A549 (cell line): ENCODE data around the gene FGGY. TPM values are rescaled to one million over a fixed set of nuclear protein-coding genes. Genes with fewer than 3 reads are reported as not detected.

Experiments
- ATAC-seq, 2 experiments: fragments of 200-7000 bp in 1 of 2; fragments of >200 bp in 1 of 2; cut with Nextera tagmentation in 1 of 2; cut with Tn5 transposase in 1 of 2; 3 replicates each; pipeline versions ENCODE4 v1.8.0 to v1.9.1; 2018 to 2020; ENCODE audit warnings: mild to moderate bottlenecking in 1 of 2, moderate library complexity in 1 of 2
- CTCF ChIA-PET: fragments of 300-600 bp; sonication (Branson Sonifier 250); formaldehyde crosslinking; extraction: SDS; loops from one replicate; lab custom pipeline; 2021; ENCODE audit warnings: antibody characterized with exemption, inconsistent platforms; lab: Yijun Ruan, JAX
- POLR2A ChIA-PET: fragments of 350-600 bp; formaldehyde crosslinking; extraction: SDS; loops from one replicate; lab custom pipeline; 2021; ENCODE audit warnings: antibody characterized with exemption, inconsistent platforms; lab: Yijun Ruan, JAX
- DNase-seq, 2 experiments: peaks; one replicate each; pipeline versions ENCODE4 v3.0.0 to v3.0.0-alpha.2; 2011 to 2016; ENCODE audit warnings: low read depth in 1 of 2, low spot score in 1 of 2
- FAIRE-seq: peaks from 2 replicates; lab custom pipeline; 2011; peaks lifted over from hg19 to GRCh38; lab: Jason Lieb, UNC
- H3K27ac ChIP-seq, 2 experiments: fragments of >200 bp; sonication (Bioruptor Twin); formaldehyde crosslinking; 3 replicates each; pipeline ENCODE4 v1.5.1; 2016 to 2017
- H3K4me1 ChIP-seq: fragments of >200 bp; sonication (Bioruptor Twin); formaldehyde crosslinking; 3 replicates; pipeline ENCODE4 v1.6.1; 2016
- H3K4me2 ChIP-seq: fragments of >200 bp; sonication (Bioruptor Twin); formaldehyde crosslinking; 3 replicates; pipeline ENCODE4 v1.6.1; 2016
- H3K4me3 ChIP-seq: fragments of >200 bp; sonication (Bioruptor Twin); formaldehyde crosslinking; 3 replicates; pipeline ENCODE4 v1.5.1; 2016
- H3K9me3 ChIP-seq: fragments of >200 bp; sonication (Bioruptor Twin); formaldehyde crosslinking; 3 replicates; pipeline ENCODE4 v1.6.1; 2016
- CBX2 ChIP-seq: fragments of 200-600 bp; sonication (generic); IDR thresholded peaks from 2 replicates; pipeline ENCODE4 v1.6.1; 2016; ENCODE audit warnings: low read depth, mild to moderate bottlenecking, borderline replicate concordance
- CHD4 ChIP-seq: fragments of 200-600 bp; sonication (generic); IDR thresholded peaks from 2 replicates; pipeline ENCODE4 v1.6.1; 2016; ENCODE audit warnings: antibody characterized with exemption, mild to moderate bottlenecking, borderline replicate concordance
- CTCF ChIP-seq: fragments of >200 bp; sonication (Bioruptor Twin); formaldehyde crosslinking; IDR thresholded peaks from 3 replicates; pipeline ENCODE4 v1.5.1; 2016
- ELK1 ChIP-seq: fragments of 150-350 bp; IDR thresholded peaks from 2 replicates; pipeline ENCODE4 v1.6.1; 2014; ENCODE audit warnings: low read depth, mild to moderate bottlenecking, low read length
- HEYL ChIP-seq: fragments of 250-450 bp; sonication (Bioruptor Pico); IDR thresholded peaks from 2 replicates; pipeline ENCODE4 v1.8.0; 2021; ENCODE audit warnings: mild to moderate bottlenecking, moderate library complexity
- HOXB5 ChIP-seq: fragments of 250-450 bp; sonication (Bioruptor Pico); IDR thresholded peaks from 2 replicates; pipeline ENCODE4 v1.5.0; 2020; ENCODE audit warnings: mild to moderate bottlenecking, moderate library complexity
- JUNB ChIP-seq: fragments of >200 bp; sonication (Bioruptor Twin); formaldehyde crosslinking; IDR thresholded peaks from 2 replicates; pipeline ENCODE4 v1.6.1; 2016
- MAZ ChIP-seq: fragments of 150-350 bp; IDR thresholded peaks from 2 replicates; pipeline ENCODE4 v1.6.1; 2014; ENCODE audit warnings: antibody characterized with exemption, low read depth, low read length, borderline replicate concordance
- MYC ChIP-seq: IDR thresholded peaks from 2 replicates; pipeline ENCODE4 v1.6.1; 2012; ENCODE audit warnings: mild to moderate bottlenecking, inconsistent platforms, low read length, improper control_type of control experiment, borderline replicate concordance
- NFE2L2 ChIP-seq: fragments of 150-350 bp; conservative IDR thresholded peaks from 2 replicates; pipeline ENCODE4 v1.6.1; 2014; ENCODE audit warnings: low read length
- RAD21 ChIP-seq, 2 experiments: fragments of >200 bp in 1 of 2; sonication (Bioruptor Twin) in 1 of 2; formaldehyde crosslinking in 1 of 2; IDR thresholded peaks in 1 of 2; conservative IDR thresholded peaks in 1 of 2; 2 replicates in 1 of 2; 3 replicates in 1 of 2; pipeline ENCODE4 v1.6.1; 2012 to 2018; ENCODE audit warnings: inconsistent platforms in 1 of 2
- RARB ChIP-seq: fragments of 250-450 bp; sonication (Bioruptor Pico); IDR thresholded peaks from 2 replicates; pipeline ENCODE4 v1.8.0; 2021; ENCODE audit warnings: mild to moderate bottlenecking, moderate library complexity
- SMC3 ChIP-seq: fragments of >200 bp; sonication (Bioruptor Twin); formaldehyde crosslinking; IDR thresholded peaks from 3 replicates; pipeline ENCODE4 v1.6.1; 2018; ENCODE audit warnings: inconsistent platforms
- SREBF2 ChIP-seq: fragments of 450-650 bp; IDR thresholded peaks from 2 replicates; pipeline ENCODE4 v1.6.1; 2014; ENCODE audit warnings: mild to moderate bottlenecking, moderate library complexity
- ZFP36 ChIP-seq: fragments of 450-650 bp; IDR thresholded peaks from 2 replicates; pipeline ENCODE4 v1.6.1; 2014; ENCODE audit warnings: borderline replicate concordance; ENCODE audit not compliant: partially characterized antibody
- WGBS: methylation state at CpG from one replicate; pipeline ENCODE4 v1.1.6; 2017; ENCODE audit errors: missing lambda C conversion rate; 5-methylcytosine and 5-hydroxymethylcytosine counted together
- polyA plus RNA-seq, 4 experiments: library from polyadenylated mRNA; depleted of rRNA in 3 of 4; stranded (reverse); fragments of >200 nt; fragmentation: RNase III in 1 of 4; extraction: RNeasy Plus Mini Kit Qiagen cat#74134 plus additional on column Dnase treatment in 1 of 4; gene quantifications; 2 replicates in 3 of 4; 3 replicates in 1 of 4; pipeline ENCODE4 v1.2.3, GENCODE V29; 2011 to 2017
- TF ChIP-seq, protein P1 (sequence below): fragments of 250-450 bp; sonication (Bioruptor Pico); IDR thresholded peaks from 2 replicates; pipeline ENCODE4 v1.5.0; 2020; ENCODE audit warnings: low read depth, mild to moderate bottlenecking, moderate library complexity
- TF ChIP-seq, protein P2 (sequence below): fragments of >200 bp; sonication (Bioruptor Twin); formaldehyde crosslinking; IDR thresholded peaks from 3 replicates; pipeline ENCODE4 v1.6.1; 2016

FGGY gene
- polyA plus RNA-seq, 2 of the 4 experiments (the other 2 are of a cell fraction), result 2.9 to 4.8 TPM

DNA sequence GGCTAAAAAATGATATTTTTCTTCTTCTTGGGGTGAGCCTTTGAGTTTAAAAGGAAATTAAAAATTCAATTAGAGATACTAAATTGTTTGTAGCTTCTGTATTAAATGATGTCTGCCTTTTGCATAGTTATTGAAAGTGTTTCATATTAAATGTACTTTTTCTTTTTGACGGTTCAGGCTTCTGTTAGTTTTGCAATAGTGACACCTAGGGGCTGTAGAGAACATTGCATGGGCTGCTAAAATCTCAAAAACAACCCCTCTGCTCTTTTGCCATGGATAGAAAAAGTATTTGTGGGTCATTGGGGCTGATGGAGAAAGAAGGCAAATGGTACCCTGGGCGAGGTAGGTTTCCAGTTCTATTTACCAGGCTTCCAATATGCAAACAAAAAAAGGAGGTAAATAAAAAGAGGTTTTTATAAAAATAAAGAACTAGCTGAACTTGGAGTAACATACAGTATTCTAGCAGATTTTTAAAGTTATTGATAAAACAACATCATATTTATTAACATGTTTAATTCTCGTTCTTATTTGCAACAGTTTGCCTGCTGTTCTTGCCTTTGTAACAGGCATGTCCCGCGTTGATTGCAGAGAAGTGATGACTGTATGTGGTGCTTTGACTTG is 402.4 kb downstream of the FGGY start:
- 35% methylated on average over 5 of the region's 5 CpGs for WGBS
- ChIA-PET POLR2A (interaction anchor here (1.5 kb wide), 1 partner anchor 915 kb away, joined by 4 read pairs; the partner anchor contains the start of gene JUN), CTCF (interaction anchor here (0.6 to 4.3 kb wide), 38 partner anchors 9 to 1018 kb away, joined by 3 to 43 read pairs (median 4); no protein-coding TSS in a partner anchor)
- Histone ChIP-seq H3K4me3 (no peak overlapping the region), H3K27ac (no peak overlapping the region), H3K4me1 (peaks cover 6% of the 10 kb centered on the region; the same call in 1 of the 3 replicates), H3K4me2 (no peak overlapping the region), H3K9me3 (no peaks in the 10 kb centered on the region)
- no peak for ATAC-seq
- TF ChIP-seq SREBF2, result no peak
- peak; percentile 81 for TF ChIP-seq CTCF
- TF ChIP-seq SMC3, result peak; percentile 83
- peak; percentile 87 to 89 for TF ChIP-seq RAD21 (conservative IDR thresholded peaks at IDR 0.05 in 1 of 2, IDR thresholded peaks at IDR 0.05 in 1 of 2)
- FAIRE-seq, result no peak
- peak; percentile 18 to 30 for DNase-seq

GRCh38 chr1:59701376-59701775 is 404.5 kb downstream of the FGGY start:
- Histone ChIP-seq H3K4me2 (no peak overlapping the region), H3K4me3 (no peak overlapping the region), H3K9me3 (no peaks in the 10 kb centered on the region), H3K27ac (no peak overlapping the region), H3K4me1 (peaks cover 6% of the 10 kb centered on the region; the same call in 2 of the 3 replicates)
- CTCF ChIA-PET, result interaction anchor here (4.3 kb wide), 1 partner anchor 961 kb away, joined by 43 read pairs; no protein-coding TSS in a partner anchor
- 40% methylated on average over 3 of the region's 3 CpGs for WGBS
- no peak for DNase-seq
- FAIRE-seq, result no peak
- no peak for ATAC-seq
- TF ChIP-seq MYC (no peak), CHD4 (no peak), JUNB (no peak), CBX2 (no peak), RAD21 (conservative IDR thresholded peaks at IDR 0.05 in 1 of 2, IDR thresholded peaks at IDR 0.05 in 1 of 2) (no peak), RARB (CRISPR knock-in tag) (no peak), HOXB5 (CRISPR knock-in tag) (no peak), ELK1 (no peak), MAZ (no peak), CTCF (no peak), NFE2L2 (no peak), ZFP36 (no peak), HEYL (CRISPR knock-in tag) (no peak)
- TF ChIP-seq, protein P1, sequence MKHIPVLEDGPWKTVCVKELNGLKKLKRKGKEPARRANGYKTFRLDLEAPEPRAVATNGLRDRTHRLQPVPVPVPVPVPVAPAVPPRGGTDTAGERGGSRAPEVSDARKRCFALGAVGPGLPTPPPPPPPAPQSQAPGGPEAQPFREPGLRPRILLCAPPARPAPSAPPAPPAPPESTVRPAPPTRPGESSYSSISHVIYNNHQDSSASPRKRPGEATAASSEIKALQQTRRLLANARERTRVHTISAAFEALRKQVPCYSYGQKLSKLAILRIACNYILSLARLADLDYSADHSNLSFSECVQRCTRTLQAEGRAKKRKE (CRISPR knock-in tag), result no peak
- TF ChIP-seq, protein P2, sequence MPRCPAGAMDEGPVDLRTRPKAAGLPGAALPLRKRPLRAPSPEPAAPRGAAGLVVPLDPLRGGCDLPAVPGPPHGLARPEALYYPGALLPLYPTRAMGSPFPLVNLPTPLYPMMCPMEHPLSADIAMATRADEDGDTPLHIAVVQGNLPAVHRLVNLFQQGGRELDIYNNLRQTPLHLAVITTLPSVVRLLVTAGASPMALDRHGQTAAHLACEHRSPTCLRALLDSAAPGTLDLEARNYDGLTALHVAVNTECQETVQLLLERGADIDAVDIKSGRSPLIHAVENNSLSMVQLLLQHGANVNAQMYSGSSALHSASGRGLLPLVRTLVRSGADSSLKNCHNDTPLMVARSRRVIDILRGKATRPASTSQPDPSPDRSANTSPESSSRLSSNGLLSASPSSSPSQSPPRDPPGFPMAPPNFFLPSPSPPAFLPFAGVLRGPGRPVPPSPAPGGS, result no peak
- POLR2A ChIA-PET, result no interaction called here
